ENCODE data around the gene RAP1GAP2. TPM values are rescaled to one million over a fixed set of nuclear protein-coding genes. Genes with fewer than 3 reads are reported as not detected.

Gene RAP1GAP2
- polyA plus RNA-seq, 3 donors, result 1.5 to 48.4 (median 6.1) TPM

GRCh38 chr17:2954898-2955445 is 158.7 kb downstream of the RAP1GAP2 start:
- no peak overlapping the region for H3K4me3 ChIP-seq (replicated peaks in 1 of 3; ENCODE audit: low read depth in 2 of 3, low read length in 3 of 3)
- Mint-ChIP-seq H3K4me3 (peak overlapping the region in 1 of 2 donors; percentile 35), H3K27ac (peak overlapping the region in 3 of 7 donors; percentile 17 to 50 (median 19))

GRCh38 chr17:2955931-2956582 is 159.8 kb downstream of the RAP1GAP2 start:
- TF ChIP-seq, protein P1, sequence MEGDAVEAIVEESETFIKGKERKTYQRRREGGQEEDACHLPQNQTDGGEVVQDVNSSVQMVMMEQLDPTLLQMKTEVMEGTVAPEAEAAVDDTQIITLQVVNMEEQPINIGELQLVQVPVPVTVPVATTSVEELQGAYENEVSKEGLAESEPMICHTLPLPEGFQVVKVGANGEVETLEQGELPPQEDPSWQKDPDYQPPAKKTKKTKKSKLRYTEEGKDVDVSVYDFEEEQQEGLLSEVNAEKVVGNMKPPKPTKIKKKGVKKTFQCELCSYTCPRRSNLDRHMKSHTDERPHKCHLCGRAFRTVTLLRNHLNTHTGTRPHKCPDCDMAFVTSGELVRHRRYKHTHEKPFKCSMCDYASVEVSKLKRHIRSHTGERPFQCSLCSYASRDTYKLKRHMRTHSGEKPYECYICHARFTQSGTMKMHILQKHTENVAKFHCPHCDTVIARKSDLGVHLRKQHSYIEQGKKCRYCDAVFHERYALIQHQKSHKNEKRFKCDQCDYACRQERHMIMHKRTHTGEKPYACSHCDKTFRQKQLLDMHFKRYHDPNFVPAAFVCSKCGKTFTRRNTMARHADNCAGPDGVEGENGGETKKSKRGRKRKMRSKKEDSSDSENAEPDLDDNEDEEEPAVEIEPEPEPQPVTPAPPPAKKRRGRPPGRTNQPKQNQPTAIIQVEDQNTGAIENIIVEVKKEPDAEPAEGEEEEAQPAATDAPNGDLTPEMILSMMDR (IDR thresholded peaks at IDR 0.05), result no peak
- WGBS (ENCODE audit: insufficient coverage), result 96% methylated on average over 8 of the region's 17 CpGs
- Mint-ChIP-seq H3K27me3 (ENCODE audit: low read depth in 3 of 3) (peaks cover 0 to 4% (median 0%) of the 10 kb centered on the region in 3 donors), H3K4me3 (no peak overlapping the region), H3K4me1 (peaks cover 22% of the 10 kb centered on the region), H3K36me3 (peaks cover 33 to 44% of the 10 kb centered on the region in 2 donors), H3K27ac (peak overlapping the region in 3 of 7 donors; percentile 7 to 54 (median 15)), H3K9me3 (peaks cover 0 to 2% (median 0%) of the 10 kb centered on the region in 7 donors)
- no peak overlapping the region for H3K4me3 ChIP-seq (replicated peaks in 1 of 3; ENCODE audit: low read depth in 2 of 3, low read length in 3 of 3)
- H2AFZ ChIP-seq (ENCODE audit: insufficient read depth, low read depth, low read length, poor library complexity, severe bottlenecking), result no peak overlapping the region
- H3K27me3 ChIP-seq (ENCODE audit: control insufficient read depth in 2 of 2, insufficient read depth in 2 of 2, low read length in 2 of 2), result no peaks in the 10 kb centered on the region
- peaks cover 45% of the 10 kb centered on the region for H3K79me2 ChIP-seq (ENCODE audit: insufficient read depth, low read length)
- no peak overlapping the region for H3K4me2 ChIP-seq (replicated peaks; ENCODE audit: extremely low read depth, low read length, poor library complexity, severe bottlenecking)
- no peak overlapping the region for H3K9ac ChIP-seq (ENCODE audit: insufficient read depth, low read length, poor library complexity, severe bottlenecking)
- H3K36me3 ChIP-seq (replicated peaks in 1 of 2; ENCODE audit: control insufficient read depth in 1 of 2, insufficient read depth in 2 of 2, low read length in 2 of 2), result peaks cover 9 to 32% of the 10 kb centered on the region in 2 donors
- no peak overlapping the region for H3K27ac ChIP-seq (ENCODE audit: low read depth in 1 of 2, low read length in 2 of 2)
- no peaks in the 10 kb centered on the region for H3K9me3 ChIP-seq (replicated peaks in 1 of 2; ENCODE audit: control insufficient read depth in 1 of 2, insufficient read depth in 1 of 2, low read length in 2 of 2)
- intact Hi-C loops (cut with micrococcal nuclease), result no loop called here
- H4K20me1 ChIP-seq (ENCODE audit: insufficient read depth, low read length), result peaks cover 95% of the 10 kb centered on the region
- peaks cover 9 to 21% of the 10 kb centered on the region in 2 donors for H3K4me1 ChIP-seq (ENCODE audit: control insufficient read depth in 1 of 2, insufficient read depth in 2 of 2, low read length in 2 of 2)
- no peak for DNase-seq

More at GRCh38 chr17:2954898-2955445, 158.7 kb downstream of the RAP1GAP2 start:
- peaks cover 6 to 28% of the 10 kb centered on the region in 2 donors for H3K36me3 ChIP-seq (replicated peaks in 1 of 2; ENCODE audit: control insufficient read depth in 1 of 2, insufficient read depth in 2 of 2, low read length in 2 of 2)
- TF ChIP-seq, protein P1 (IDR thresholded peaks at IDR 0.05), result no peak
- Mint-ChIP-seq H3K9me3 (peaks cover 0 to 2% (median 0%) of the 10 kb centered on the region in 7 donors), H3K36me3 (peaks cover 32 to 40% of the 10 kb centered on the region in 2 donors), H3K27me3 (ENCODE audit: low read depth in 3 of 3) (peaks cover 0 to 4% (median 0%) of the 10 kb centered on the region in 3 donors), H3K4me1 (peaks cover 24% of the 10 kb centered on the region)
- DNase-seq, result peak; percentile 42 to 75 (median 65)
- no peaks in the 10 kb centered on the region for H3K9me3 ChIP-seq (replicated peaks in 1 of 2; ENCODE audit: control insufficient read depth in 1 of 2, insufficient read depth in 1 of 2, low read length in 2 of 2)
- H3K27me3 ChIP-seq (ENCODE audit: control insufficient read depth in 2 of 2, insufficient read depth in 2 of 2, low read length in 2 of 2), result no peaks in the 10 kb centered on the region
- no peak overlapping the region for H3K27ac ChIP-seq (ENCODE audit: low read depth in 1 of 2, low read length in 2 of 2)
- no peak overlapping the region for H3K9ac ChIP-seq (ENCODE audit: insufficient read depth, low read length, poor library complexity, severe bottlenecking)
- peak overlapping the region; percentile 24 for H3K4me2 ChIP-seq (replicated peaks; ENCODE audit: extremely low read depth, low read length, poor library complexity, severe bottlenecking)
- no peak overlapping the region for H2AFZ ChIP-seq (ENCODE audit: insufficient read depth, low read depth, low read length, poor library complexity, severe bottlenecking)
- 40% methylated on average over 6 of the region's 8 CpGs for WGBS (ENCODE audit: insufficient coverage)
- peaks cover 9 to 21% of the 10 kb centered on the region in 2 donors for H3K4me1 ChIP-seq (ENCODE audit: control insufficient read depth in 1 of 2, insufficient read depth in 2 of 2, low read length in 2 of 2)
- intact Hi-C loops (cut with micrococcal nuclease), result no loop called here
- peaks cover 45% of the 10 kb centered on the region for H3K79me2 ChIP-seq (ENCODE audit: insufficient read depth, low read length)
- peaks cover 97% of the 10 kb centered on the region for H4K20me1 ChIP-seq (ENCODE audit: insufficient read depth, low read length)

Data from CD14-positive monocyte (primary cell).